NCI-H1417 (cell line): ENCODE results near the gene OSBPL8.
"Not testable (repeated sequence)": the region's sequence is repeated elsewhere in the genome, so short reads cannot be mapped to it uniquely, and the experiment has no call there.

Source experiments
- DNase-seq, 3 experiments: peaks; one replicate each; lab custom pipeline; 2025; lab: John Stamatoyannopoulos, UW

The OSBPL8 gene

DNA sequence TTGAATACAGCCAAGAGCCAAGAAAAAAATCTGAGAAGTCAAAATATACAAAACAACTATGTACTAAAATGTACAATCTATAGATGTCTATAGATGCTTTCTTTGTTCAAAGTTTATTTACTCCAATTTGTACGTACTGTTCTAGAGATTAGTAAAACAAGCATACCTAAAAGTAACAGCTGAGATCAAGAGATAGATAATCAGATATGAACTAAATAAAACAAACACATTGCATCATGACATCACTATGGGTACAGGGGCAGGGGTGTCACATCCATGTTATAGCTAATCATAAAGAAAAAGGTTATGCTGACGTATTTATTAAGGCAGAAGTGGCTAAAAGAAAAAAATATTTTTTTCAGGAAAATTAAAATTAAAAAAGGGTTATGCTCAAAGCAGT, 139.3 kb downstream of the OSBPL8 start:
- DNase-seq = no peak

GRCh38 chr12:76417116-76417515, 142.5 kb downstream of the OSBPL8 start:
- DNase-seq = no peak

DNA sequence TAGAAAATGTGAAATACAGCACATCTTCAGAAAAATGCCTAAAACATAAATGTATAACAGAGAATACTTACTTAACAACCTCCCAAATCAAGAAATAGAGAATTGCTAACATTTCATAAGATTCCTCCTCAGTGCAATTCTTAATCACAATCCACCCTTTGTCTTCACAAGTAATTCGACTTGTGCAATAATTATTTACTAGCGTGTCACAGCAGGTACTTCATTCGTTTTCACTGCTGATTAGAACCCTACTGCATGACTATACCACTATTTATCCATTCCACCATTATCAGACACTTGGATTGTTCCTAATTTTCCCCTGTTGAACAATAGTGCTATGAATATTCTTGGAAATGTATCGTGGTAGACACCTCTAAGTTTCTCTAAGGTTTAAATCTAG, 146.4 kb downstream of the OSBPL8 start:
- no peak for DNase-seq

DNA sequence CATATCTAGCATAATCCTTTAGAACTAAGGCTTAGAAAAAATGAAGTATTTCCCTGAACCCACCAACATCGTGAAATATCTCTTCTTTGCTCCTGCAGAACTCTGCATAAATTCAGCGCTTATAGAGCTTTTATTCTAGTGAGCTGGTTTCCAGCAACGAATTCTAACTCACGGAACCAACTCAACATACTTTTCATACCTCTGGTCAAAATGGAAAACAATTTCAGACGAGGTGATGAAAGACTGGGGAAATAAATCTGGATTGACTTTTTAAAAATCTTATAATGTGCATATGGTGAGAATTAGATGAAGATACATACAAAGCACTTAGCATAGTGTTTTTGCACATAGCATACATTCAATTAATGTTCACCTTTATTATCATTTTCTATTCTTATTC, 148.8 kb downstream of the OSBPL8 start:
- no peak for DNase-seq

GRCh38 chr12:76410371-76410770, 149.2 kb downstream of the OSBPL8 start:
- DNase-seq = no peak

GRCh38 chr12:76409074-76409473, 150.5 kb downstream of the OSBPL8 start:
- no peak for DNase-seq

DNA sequence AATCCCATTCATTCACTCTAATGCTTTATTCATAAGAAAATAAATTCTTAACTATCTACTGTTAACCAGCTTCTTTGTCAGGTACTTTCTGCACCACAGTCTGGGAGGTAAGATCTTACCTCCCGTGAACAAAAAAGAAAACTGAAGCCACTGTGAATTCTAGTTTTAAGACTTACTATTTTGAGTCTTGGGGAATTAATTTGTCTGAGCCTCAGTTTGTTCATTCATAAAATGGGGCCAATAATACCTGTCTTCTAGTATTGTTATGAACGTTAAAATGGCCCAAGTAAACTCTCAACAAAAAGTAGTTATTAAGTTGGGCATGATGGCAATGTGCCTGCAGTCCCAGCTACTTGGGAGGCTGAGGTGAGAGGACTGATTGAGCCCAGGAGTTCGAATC, 151.9 kb downstream of the OSBPL8 start:
- no peak for DNase-seq

DNA sequence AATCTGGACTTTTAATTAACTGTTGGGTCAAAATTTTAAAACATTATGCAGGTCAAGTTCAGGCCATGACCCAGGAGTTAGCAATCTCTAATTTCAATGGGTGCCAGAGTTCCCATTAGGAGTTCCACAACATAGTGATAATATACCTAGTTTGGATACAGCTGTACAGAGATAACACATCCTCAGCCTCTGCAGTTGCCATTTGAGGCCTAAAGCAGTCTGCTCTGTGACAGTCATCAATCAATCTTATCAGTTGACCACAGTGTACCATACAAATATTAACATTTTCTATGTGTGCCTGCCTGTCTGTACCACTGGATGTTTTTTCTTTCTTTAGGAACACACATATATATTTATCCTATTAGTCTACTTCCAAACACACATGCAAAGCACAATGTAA, 157.3 kb downstream of the OSBPL8 start:
- no peak for DNase-seq

- DNase-seq = no peak
Observed at GRCh38 chr12:76400136-76400535, 159.4 kb downstream of the OSBPL8 start.

DNA sequence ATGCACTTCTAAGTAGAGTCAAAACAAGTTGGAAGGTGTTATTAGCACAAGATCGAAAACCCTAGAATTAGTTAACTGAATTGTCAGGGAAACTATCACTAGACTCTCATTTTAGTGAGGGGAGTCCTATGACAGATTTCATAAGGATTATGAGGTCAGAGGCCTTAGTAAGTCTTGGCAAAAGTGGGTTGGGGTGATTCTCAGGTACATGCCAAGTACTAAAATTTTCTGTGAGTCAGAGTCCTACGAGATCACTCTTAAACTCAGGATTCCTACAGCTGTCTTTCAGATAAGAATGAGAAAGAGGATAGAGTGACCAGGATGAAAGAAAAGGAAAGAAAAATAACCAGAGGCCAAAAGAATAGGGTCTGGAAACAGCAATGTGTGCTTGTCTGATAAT, 160.5 kb downstream of the OSBPL8 start:
- no peak for DNase-seq

DNA sequence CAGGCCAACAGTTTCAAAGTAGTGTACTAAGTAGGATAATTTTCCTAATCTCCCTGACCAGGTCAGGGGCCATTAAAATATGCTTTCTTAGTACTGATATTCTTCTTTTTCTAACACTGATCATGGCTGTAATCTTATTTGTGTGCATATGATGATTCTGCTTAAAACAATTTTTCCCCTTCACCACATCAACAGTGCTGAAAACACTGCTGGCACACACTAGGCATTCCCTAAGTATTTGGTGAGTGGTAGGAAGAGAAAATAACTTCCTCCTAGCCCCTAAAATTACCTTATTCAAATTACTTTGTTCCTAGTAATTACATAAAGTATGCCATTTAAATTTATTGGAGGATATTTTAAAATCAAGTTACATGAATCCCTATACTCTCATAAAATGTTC, 161.5 kb downstream of the OSBPL8 start:
- no peak for DNase-seq

- no peak for DNase-seq
Observed at GRCh38 chr12:76391461-76391860, 168.1 kb downstream of the OSBPL8 start.

- no peak for DNase-seq
Observed at GRCh38 chr12:76387614-76388013, 172.0 kb downstream of the OSBPL8 start.

GRCh38 chr12:76384560-76384959, 175.0 kb downstream of the OSBPL8 start:
- no peak for DNase-seq

GRCh38 chr12:76383988-76384387, 175.6 kb downstream of the OSBPL8 start:
- no peak for DNase-seq

DNA sequence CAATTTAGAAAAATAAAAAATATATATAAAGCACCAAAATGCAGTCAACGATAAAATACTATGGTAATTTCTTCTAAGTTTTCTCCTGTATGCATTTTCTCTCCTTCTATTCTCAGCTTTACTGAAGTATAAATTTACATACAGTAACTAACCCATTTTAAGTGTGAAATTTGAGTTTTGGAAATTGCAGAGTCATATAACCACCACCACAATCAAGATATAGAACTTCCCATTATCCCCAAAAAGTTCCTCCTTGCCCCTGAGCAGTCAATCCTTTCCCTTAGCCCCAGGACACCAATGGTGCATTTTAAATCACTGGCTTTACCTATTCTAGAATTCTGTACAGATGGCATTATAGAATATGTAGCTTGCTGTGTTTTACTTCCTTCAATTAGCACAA, 180.3 kb downstream of the OSBPL8 start:
- DNase-seq = no peak

DNA sequence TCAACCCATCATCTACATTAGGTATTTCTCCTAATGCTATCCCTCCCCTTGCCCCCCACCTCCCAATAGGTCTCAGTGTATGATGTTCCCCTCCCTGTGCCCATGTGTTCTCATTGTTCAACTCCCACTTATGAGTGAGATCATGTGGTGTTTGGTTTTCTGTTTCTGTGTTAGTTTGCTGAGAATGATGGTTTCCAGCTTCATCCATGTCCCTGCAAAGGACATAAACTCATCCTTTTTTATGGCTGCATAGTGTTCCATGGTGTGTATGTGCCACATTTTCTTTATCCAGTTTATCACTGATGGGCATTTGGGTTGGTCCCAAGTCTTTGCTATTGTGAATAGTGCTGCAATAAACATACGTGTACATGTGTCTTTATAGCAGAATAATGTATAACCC, 182.7 kb downstream of the OSBPL8 start:
- not testable (repeated sequence) for DNase-seq

- DNase-seq = no peak
Observed at GRCh38 chr12:76375939-76376338, 183.6 kb downstream of the OSBPL8 start.

GRCh38 chr12:76375470-76375869, 184.1 kb downstream of the OSBPL8 start:
- DNase-seq = no peak

- no peak for DNase-seq
Observed at GRCh38 chr12:76374386-76375020, 185.1 kb downstream of the OSBPL8 start.

DNA sequence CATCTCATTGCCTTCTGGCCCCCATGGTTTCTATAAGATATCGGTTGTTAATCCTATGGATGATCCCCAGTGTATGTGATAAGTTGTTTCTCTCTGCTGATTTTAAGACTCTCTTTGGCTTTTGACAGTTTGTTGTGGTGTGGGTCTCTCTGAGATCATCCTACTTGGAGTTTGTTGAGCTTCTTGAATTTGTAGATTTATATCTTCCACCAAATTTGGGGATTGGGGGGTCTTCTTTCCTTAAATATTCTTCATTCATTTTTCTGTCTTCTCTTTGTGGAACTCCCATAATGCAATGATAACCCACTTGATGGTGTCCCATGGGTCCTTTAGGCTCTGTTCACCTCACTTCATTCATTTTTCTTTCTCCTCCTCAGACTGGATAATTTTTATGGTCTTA, 191.3 kb downstream of the OSBPL8 start:
- no peak for DNase-seq

- DNase-seq = no peak
Observed at GRCh38 chr12:76366163-76366562, 193.4 kb downstream of the OSBPL8 start.

DNA sequence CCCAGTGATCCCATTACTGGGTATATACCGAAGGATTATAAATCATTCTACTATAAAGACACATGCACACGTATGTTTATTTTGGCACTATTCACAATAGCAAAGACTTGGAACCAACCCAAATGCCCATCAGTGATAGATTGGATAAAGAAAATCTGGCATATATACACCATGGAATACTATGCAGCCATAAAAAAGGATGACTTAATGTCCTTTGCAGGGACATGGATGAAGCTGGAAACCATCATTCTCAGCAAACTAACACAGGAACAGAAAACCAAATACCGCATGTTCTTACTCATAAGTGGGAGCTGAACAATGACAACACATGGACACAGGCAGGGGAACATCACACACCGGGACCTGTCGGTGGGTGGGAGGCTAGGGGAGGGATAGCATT, 195.4 kb downstream of the OSBPL8 start:
- DNase-seq = not testable (repeated sequence)

- no peak for DNase-seq
Observed at GRCh38 chr12:76360316-76360715, 199.3 kb downstream of the OSBPL8 start.

- no peak for DNase-seq
Observed at GRCh38 chr12:76356071-76356470, 203.5 kb downstream of the OSBPL8 start.
